Measurements from ENCODE around the gene MYH14.
"Not testable (repeated sequence)": the region's sequence is repeated elsewhere in the genome, so short reads cannot be mapped to it uniquely, and the experiment has no call there.

The MYH14 gene

DNA sequence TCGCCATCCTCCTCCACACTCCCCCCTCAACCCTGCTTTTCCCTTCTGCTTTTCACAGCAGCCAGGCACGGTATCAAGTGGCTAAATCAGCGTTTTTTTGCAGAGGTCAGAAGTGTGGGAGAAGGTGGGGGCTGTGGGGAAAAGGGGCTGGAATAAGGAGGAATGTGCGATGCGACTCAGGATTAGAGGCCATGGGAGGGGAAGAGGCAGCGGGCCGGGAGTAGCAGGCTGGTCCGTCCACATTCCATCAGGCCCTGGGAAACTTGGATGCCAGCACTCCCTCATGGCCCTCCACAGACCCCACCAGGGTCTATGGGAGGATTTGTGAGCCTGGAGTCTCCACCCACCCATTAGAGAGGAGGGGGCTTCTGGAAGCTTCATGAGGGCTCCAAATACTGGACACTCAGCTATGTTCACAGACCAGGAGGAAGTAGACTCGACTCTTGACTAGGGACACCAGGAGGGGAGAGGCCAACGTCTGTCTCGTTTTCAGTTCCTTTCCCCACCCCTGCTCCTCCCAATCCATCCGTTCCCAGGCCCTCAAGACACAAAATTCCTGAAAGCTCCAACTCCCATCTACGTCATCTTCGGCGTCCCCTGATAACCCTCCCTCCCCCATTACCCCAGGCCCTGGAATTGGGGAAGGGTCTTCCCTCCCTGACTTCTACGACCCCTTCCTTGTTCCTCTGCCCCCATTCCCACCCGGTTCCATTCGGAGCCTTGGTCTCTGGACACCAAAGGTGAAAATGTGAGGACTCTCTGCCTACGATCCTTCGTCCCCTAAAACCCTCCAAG is 129.0 kb downstream of the MYH14 start:
- no peak for TF ChIP-seq JUND (IDR thresholded peaks at IDR 0.05; ENCODE audit: low read depth)
- peak in 1 of 2 experiments; percentile 95 for DNase-seq (ENCODE audit: low read depth in 1 of 2, low spot score in 1 of 2)
- in situ Hi-C loops (cut with HindIII; ENCODE audit: low pct_unique_long_range_greater_than_20kb, low sequenced_read_pairs) = no loop called here

DNA sequence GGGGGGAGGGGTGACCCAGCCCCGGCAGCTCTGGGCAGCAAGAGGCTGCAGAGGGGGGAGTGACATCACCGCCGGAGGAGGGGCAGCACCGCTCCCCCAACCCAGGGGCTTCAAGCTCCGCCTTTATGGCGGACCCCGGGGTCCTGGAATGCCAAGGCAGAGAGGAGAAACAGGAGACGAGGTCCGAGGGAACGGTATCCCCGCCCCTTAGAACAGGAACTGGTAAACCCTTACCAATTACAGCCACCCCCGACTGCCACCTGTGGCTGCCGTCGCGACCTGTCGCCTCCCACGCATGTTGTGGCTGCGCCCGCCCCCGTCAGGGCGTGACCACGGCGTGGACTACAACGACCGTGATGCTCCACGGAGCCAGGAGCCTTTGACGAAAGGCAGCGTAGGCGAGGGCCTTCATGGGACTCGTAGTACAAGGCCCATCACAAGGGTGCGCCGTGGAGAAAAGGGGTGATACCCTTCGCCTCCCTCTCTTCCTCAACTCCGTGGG is 129.9 kb downstream of the MYH14 start:
- peak; percentile 74 to 98 for DNase-seq (ENCODE audit: low read depth in 1 of 2, low spot score in 1 of 2)
- in situ Hi-C loops (cut with HindIII; ENCODE audit: low pct_unique_long_range_greater_than_20kb, low sequenced_read_pairs) = no loop called here
- TF ChIP-seq JUND (IDR thresholded peaks at IDR 0.05; ENCODE audit: low read depth) = no peak

DNA sequence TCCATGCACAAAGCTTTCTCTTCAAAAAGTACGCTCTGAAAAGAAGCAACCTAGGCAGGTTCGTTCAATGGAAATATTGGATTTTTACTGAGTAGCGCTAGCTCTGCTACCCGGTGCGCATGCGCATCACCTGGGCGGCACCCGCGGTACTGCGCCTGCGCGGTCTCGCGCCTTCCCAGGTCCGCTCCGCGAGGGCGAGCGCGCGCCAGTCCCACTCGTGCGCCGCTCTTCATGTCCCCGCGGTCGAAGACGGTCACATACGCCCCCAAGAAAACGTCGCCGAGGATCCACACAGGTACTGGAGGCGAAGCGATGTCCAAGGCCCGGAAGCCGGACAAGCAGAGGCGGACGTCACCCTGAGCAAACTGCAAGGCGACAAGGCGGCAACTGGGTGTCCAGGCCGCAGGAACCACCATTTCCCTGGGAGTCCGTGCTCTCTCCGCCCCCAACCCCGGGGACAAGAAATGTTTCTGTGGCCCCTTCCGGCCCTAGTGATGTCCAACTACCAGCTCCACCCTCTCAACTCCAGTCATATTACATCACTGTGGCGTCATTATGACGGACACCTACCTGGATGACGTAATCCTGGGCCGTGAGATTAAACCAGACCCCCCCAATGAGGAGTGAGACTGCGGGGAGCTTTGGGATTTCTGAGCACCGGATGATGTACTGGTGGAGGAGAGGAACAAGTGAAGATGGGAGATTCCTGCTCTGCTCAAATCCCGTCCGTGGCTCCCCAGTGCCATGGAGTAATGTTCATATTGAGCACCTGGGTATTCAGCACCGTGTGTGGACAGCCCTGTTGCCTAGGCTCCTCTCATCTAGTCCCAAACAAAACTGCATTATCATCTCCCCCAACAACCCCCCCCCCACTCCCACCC is 130.6 kb downstream of the MYH14 start:
- DNase-seq (ENCODE audit: low read depth in 1 of 2, low spot score in 1 of 2) = peak; percentile 45 to 81
- TF ChIP-seq JUND (IDR thresholded peaks at IDR 0.05; ENCODE audit: low read depth) = no peak
- in situ Hi-C loops (cut with HindIII; ENCODE audit: low pct_unique_long_range_greater_than_20kb, low sequenced_read_pairs) = no loop called here

DNA sequence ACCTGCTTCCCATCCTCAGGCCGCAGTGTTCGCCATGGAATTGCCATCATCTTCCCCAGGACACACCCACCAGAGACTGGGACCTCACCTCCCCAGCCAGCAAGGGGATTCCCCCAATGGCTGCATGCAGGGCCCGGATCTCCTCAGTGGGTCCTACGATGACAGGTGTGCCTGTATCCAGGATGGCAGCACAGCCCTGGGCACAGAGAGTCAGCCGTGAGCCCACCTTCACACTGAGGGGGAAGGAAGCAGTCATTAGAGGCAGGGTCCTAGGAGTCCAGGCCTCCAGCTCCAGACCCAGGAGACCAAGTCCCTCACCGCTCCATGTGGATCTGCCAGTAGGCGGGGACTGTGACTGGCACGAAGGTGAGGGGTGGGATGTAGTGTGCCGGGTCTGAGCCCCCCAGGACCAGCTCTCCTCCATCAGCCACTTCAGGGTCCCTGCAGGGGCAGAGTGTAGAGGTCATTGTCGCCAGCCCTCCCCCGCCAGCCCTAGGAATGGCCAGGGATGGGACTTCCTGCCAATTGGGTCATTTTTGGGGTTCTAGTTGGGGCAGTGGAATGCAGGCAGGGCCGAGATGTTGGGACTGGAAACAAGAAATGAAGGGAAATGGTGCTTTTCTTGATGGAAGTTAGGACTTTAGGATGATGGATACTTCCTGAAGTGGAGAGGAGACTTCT is 131.5 kb downstream of the MYH14 start:
- in situ Hi-C loops (cut with HindIII; ENCODE audit: low pct_unique_long_range_greater_than_20kb, low sequenced_read_pairs) = no loop called here
- no peak for TF ChIP-seq JUND (IDR thresholded peaks at IDR 0.05; ENCODE audit: low read depth)
- no peak for DNase-seq (ENCODE audit: low read depth in 1 of 2, low spot score in 1 of 2)

DNA sequence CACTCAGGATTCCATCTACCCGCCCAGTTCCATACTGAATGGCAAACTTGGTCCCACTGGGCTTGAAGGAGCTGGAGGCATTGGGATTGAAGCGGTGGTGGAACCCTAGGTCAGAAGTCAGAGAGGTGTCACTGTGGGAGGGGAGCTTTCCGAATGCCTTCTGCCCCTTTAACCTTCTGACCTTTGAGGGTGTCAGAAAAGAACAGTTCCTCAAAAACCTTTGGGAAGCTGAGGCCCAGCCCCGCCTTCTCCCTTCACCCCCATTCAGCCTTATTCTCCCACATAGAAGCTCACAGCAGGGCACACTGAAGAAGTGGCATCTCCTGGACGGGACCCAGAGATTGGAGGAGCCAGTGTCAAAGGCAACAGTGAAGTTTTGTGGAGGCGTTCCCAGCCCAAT is 133.6 kb downstream of the MYH14 start:
- DNase-seq (ENCODE audit: low read depth in 1 of 2, low spot score in 1 of 2); in situ Hi-C loops (cut with HindIII; ENCODE audit: low pct_unique_long_range_greater_than_20kb, low sequenced_read_pairs): not testable (repeated sequence)

DNA sequence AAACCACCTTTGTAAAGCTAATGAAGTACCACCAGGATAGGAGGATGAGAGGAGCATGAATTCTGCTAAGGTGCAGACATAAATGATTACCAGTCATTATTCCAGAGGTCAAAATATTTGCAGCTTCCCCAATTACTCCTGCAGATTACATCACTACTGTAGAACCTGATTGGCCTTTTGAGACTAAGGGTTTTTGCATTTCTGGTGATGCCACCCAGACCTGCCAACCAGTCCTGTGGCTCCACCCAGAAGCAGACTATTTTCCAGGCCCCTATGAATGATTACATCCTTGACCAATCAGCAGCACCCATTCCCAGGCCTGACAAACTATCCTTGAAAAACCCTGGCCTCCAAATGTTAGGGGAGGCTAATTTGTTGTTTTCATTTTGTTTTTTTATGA is 136.9 kb downstream of the MYH14 start:
- no peak for TF ChIP-seq JUND (IDR thresholded peaks at IDR 0.05; ENCODE audit: low read depth)
- in situ Hi-C loops (cut with HindIII; ENCODE audit: low pct_unique_long_range_greater_than_20kb, low sequenced_read_pairs) = no loop called here

DNA sequence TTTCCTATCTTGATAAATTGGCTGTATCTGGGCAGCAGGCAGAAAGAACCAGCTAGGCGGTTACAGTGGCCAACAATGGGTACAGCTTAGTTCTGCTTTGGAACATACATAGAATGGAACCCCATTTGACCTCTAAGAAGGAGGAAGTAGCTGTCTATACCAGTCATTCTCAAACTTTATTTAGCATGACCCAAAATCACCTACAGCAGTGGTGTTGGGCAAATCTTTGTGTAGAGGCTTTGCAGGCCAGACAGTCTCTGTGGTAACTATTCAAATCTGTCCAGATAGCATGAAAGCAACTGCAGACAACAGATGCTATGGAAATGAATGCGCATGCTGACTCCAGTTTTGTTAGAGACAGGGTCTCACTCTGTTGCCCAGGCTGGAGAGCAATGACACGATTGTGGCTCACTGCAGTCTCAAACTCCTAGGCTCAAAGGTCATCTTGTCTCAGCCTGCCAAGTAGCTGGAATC is 137.7 kb downstream of the MYH14 start:
- no peak for TF ChIP-seq JUND (IDR thresholded peaks at IDR 0.05; ENCODE audit: low read depth)
- in situ Hi-C loops (cut with HindIII; ENCODE audit: low pct_unique_long_range_greater_than_20kb, low sequenced_read_pairs) = no loop called here
- no peak for DNase-seq (ENCODE audit: low read depth in 1 of 2, low spot score in 1 of 2)

More for the DNA sequence above, 136.9 kb downstream of the MYH14 start:
- DNase-seq (ENCODE audit: low read depth in 1 of 2, low spot score in 1 of 2) = no peak

DNA sequence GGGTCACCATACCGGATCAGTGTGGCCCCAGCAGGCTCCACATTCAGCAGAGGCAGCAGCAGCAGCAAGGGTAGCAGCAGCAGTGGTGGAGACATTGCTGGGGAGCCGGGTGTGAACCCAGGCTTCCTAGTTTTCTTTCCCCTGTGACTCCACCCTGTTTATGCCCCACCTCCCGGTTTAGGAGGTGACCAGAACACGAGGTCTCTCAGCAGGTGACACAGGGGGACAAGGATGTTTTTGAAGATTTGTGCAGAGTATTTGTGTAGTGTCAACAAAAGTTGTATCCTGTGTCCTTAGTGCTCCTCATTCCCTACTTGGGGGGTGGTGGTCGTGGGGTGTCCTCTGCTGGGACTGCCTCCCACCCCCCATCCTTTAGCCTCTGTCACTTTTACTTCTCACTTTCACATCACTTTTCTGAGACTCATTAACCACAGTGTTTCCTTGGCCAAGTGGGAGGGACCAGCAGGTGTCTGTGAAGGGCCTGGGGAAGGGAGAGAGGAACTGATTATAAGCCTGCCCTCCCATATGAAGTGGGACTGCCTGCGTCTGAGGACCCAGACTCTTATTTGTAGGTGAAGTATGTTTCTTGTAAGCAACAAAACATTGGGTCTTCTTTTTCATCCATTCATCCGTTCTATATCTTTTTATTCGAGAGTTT is 141.4 kb downstream of the MYH14 start:
- no peak for TF ChIP-seq JUND (IDR thresholded peaks at IDR 0.05; ENCODE audit: low read depth)
- in situ Hi-C loops (cut with HindIII; ENCODE audit: low pct_unique_long_range_greater_than_20kb, low sequenced_read_pairs) = no loop called here

DNA sequence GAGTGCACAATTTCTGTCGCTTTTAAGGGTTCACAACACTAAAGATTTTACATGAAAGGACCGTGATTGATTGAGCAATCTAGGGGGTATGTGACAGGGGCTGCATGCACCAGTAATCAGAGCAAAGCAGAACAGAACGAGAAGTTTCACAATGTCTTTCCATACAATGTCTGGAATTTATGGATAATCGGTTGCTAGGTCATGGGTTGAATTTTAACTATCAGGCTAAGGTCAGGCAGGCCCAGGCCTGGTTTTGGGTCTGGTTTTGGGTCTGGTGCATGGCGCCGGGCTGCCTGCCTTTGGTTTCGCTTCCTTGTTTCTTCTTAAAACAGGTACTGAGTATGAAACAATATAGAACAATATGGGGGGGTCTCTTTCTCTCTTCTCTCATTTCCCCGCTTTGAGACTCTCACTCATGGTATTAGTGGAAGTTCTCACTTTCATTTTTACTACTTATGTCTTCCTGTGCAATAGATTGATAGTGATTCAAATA is 143.7 kb downstream of the MYH14 start:
- in situ Hi-C loops (cut with HindIII; ENCODE audit: low pct_unique_long_range_greater_than_20kb, low sequenced_read_pairs); DNase-seq (ENCODE audit: low read depth in 1 of 2, low spot score in 1 of 2): not testable (repeated sequence)

More for the DNA sequence above, 141.4 kb downstream of the MYH14 start:
- no peak for DNase-seq (ENCODE audit: low read depth in 1 of 2, low spot score in 1 of 2)

DNA sequence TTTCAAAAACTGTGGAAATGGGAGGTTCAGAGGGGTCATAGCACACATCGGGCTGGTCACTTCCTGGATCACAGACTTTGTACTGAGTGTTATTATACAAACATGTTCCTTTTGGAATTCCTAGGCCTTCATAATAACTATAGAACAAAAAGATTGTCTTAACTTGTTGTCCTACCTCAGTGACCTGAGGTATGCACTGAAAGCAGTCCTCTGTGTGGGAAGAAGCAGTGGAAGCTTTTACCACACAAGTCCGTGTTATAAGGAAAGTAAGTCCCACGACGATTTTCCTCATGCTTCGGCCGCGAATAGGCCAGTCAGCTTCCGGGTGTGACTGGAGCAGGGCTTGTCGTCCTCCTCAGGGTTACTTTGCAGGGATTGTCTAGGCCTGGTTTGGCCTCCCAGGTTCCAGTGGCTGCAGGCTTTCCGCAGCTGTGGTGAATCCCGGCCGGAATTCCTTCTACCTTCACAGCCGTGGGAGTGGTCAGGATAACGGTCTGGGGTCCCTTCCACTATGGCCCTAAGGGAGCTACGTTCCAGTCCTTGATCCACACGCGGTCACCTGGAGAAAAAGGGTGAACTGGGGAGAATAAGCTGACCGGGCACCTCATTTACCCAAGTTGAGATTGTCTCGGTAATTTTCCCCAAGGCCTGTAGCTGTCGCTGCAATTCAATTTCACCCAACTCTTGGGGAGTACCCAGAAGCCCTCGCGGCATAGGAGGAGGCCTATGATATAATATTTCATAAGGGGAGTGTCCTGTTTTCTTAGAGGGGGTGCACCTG is 146.0 kb downstream of the MYH14 start:
- no peak for TF ChIP-seq JUND (IDR thresholded peaks at IDR 0.05; ENCODE audit: low read depth)
- in situ Hi-C loops (cut with HindIII; ENCODE audit: low pct_unique_long_range_greater_than_20kb, low sequenced_read_pairs) = no loop called here
- DNase-seq (ENCODE audit: low read depth in 1 of 2, low spot score in 1 of 2) = no peak

DNA sequence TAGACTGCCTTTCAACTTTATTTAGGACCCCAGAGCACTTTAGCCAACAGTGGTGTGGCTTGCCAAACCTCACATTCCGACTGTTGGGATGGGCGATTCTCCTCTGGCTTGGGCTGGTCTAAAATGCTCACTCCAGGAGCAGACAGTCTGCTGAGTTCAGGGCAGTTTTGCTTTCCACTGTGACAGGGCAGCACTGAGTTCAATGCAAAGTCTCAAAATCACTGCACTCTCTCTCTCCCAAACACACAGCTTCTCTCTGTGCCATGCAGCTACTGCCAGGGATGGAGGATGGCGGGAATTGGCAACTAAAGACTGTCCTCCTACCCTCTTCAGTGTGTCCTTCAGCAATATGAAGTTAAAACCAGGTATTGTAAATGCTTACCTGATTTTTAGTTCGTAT is 148.8 kb downstream of the MYH14 start:
- in situ Hi-C loops (cut with HindIII; ENCODE audit: low pct_unique_long_range_greater_than_20kb, low sequenced_read_pairs) = no loop called here
- TF ChIP-seq JUND (IDR thresholded peaks at IDR 0.05; ENCODE audit: low read depth) = no peak
- DNase-seq (ENCODE audit: low read depth in 1 of 2, low spot score in 1 of 2) = no peak

DNA sequence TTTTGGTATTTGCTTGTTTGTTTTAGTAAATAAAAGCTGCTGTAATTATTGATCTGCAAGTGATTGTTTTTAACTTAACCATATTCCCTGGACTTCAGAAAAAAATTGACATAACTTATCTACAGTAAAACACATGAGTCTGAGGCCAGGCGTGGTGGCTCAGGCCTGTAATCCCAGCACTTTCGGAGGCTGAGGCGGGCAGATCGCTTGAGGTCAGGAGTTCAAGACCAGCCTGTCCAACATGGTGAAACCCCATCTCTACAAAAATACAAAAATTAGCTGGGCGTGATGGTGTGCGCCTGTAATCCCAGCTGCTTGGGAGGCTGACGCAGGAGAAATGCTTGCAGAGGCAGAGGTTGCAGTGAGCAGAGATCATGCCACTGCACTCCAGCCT is 150.1 kb downstream of the MYH14 start:
- DNase-seq (ENCODE audit: low read depth in 1 of 2, low spot score in 1 of 2); in situ Hi-C loops (cut with HindIII; ENCODE audit: low pct_unique_long_range_greater_than_20kb, low sequenced_read_pairs): not testable (repeated sequence)

Data from T47D (cell line).